ENCODE results near the gene MAGED1.
"Not testable (repeated sequence)": the region's sequence is repeated elsewhere in the genome, so short reads cannot be mapped to it uniquely, and the experiment has no call there.

MAGED1 gene

GRCh38 chrX:51899741-51900140 lies 6.3 kb downstream of the MAGED1 start:
- no peaks in the 10 kb centered on the region for H3K27me3 ChIP-seq (ENCODE audit: control insufficient read depth, insufficient read depth, low read length)
- no peak overlapping the region for H3K9ac ChIP-seq (ENCODE audit: low read length)
- H3K27ac ChIP-seq (ENCODE audit: low read length), result no peak overlapping the region
- H3K4me3 ChIP-seq (ENCODE audit: low read length), result no peak overlapping the region
- H3K36me3 ChIP-seq (ENCODE audit: control insufficient read depth, low read depth, low read length), result peaks cover 51% of the 10 kb centered on the region
- no peaks in the 10 kb centered on the region for H3K4me1 ChIP-seq (ENCODE audit: control insufficient read depth, low read depth, low read length)
- peaks cover 9% of the 10 kb centered on the region for H3K9me3 ChIP-seq (ENCODE audit: control insufficient read depth, low read depth, low read length)

GRCh38 chrX:51902510-51903050 lies 9.2 kb downstream of the MAGED1 start:
- H3K4me1 ChIP-seq (ENCODE audit: control insufficient read depth, low read depth, low read length), result no peaks in the 10 kb centered on the region
- H3K4me3 ChIP-seq (ENCODE audit: low read length), result no peak overlapping the region
- no peaks in the 10 kb centered on the region for H3K27me3 ChIP-seq (ENCODE audit: control insufficient read depth, insufficient read depth, low read length)
- peaks cover 40% of the 10 kb centered on the region for H3K36me3 ChIP-seq (ENCODE audit: control insufficient read depth, low read depth, low read length)
- peaks cover 19% of the 10 kb centered on the region for H3K9me3 ChIP-seq (ENCODE audit: control insufficient read depth, low read depth, low read length)
- H3K9ac ChIP-seq (ENCODE audit: low read length), result no peak overlapping the region
- no peak overlapping the region for H3K27ac ChIP-seq (ENCODE audit: low read length)

GRCh38 chrX:51905152-51905551 lies 11.7 kb downstream of the MAGED1 start:
- not testable (repeated sequence) for H3K27ac ChIP-seq (ENCODE audit: low read length); H3K9ac ChIP-seq (ENCODE audit: low read length); H3K4me1 ChIP-seq (ENCODE audit: control insufficient read depth, low read depth, low read length); H3K27me3 ChIP-seq (ENCODE audit: control insufficient read depth, insufficient read depth, low read length); H3K4me3 ChIP-seq (ENCODE audit: low read length)
- Histone ChIP-seq H3K36me3 (ENCODE audit: control insufficient read depth, low read depth, low read length) (peaks cover 20% of the 10 kb centered on the region), H3K9me3 (ENCODE audit: control insufficient read depth, low read depth, low read length) (peaks cover 16% of the 10 kb centered on the region)

GRCh38 chrX:51905711-51906110 lies 12.3 kb downstream of the MAGED1 start:
- no peaks in the 10 kb centered on the region for H3K27me3 ChIP-seq (ENCODE audit: control insufficient read depth, insufficient read depth, low read length)
- H3K27ac ChIP-seq (ENCODE audit: low read length), result no peak overlapping the region
- peaks cover 15% of the 10 kb centered on the region for H3K9me3 ChIP-seq (ENCODE audit: control insufficient read depth, low read depth, low read length)
- peaks cover 18% of the 10 kb centered on the region for H3K36me3 ChIP-seq (ENCODE audit: control insufficient read depth, low read depth, low read length)
- no peak overlapping the region for H3K4me3 ChIP-seq (ENCODE audit: low read length)
- H3K4me1 ChIP-seq (ENCODE audit: control insufficient read depth, low read depth, low read length), result no peaks in the 10 kb centered on the region
- no peak overlapping the region for H3K9ac ChIP-seq (ENCODE audit: low read length)

GRCh38 chrX:51917604-51918003 lies 24.2 kb downstream of the MAGED1 start:
- H3K9me3 ChIP-seq (ENCODE audit: control insufficient read depth, low read depth, low read length), result peaks cover 28% of the 10 kb centered on the region
- H3K4me3 ChIP-seq (ENCODE audit: low read length), result no peak overlapping the region
- no peak overlapping the region for H3K9ac ChIP-seq (ENCODE audit: low read length)
- H3K27me3 ChIP-seq (ENCODE audit: control insufficient read depth, insufficient read depth, low read length), result no peaks in the 10 kb centered on the region
- no peaks in the 10 kb centered on the region for H3K4me1 ChIP-seq (ENCODE audit: control insufficient read depth, low read depth, low read length)
- H3K27ac ChIP-seq (ENCODE audit: low read length), result no peak overlapping the region
- no peaks in the 10 kb centered on the region for H3K36me3 ChIP-seq (ENCODE audit: control insufficient read depth, low read depth, low read length)

- H3K27ac ChIP-seq (ENCODE audit: low read length), result no peak overlapping the region
- no peak overlapping the region for H3K4me3 ChIP-seq (ENCODE audit: low read length)
- H3K9ac ChIP-seq (ENCODE audit: low read length), result no peak overlapping the region
- H3K27me3 ChIP-seq (ENCODE audit: control insufficient read depth, insufficient read depth, low read length), result no peaks in the 10 kb centered on the region
- H3K9me3 ChIP-seq (ENCODE audit: control insufficient read depth, low read depth, low read length), result peaks cover 14% of the 10 kb centered on the region
- H3K4me1 ChIP-seq (ENCODE audit: control insufficient read depth, low read depth, low read length), result no peaks in the 10 kb centered on the region
- H3K36me3 ChIP-seq (ENCODE audit: control insufficient read depth, low read depth, low read length), result no peaks in the 10 kb centered on the region
Observed at GRCh38 chrX:51922561-51922960, 29.1 kb downstream of the MAGED1 start.

GRCh38 chrX:51931566-51932150 lies 38.2 kb downstream of the MAGED1 start:
- Histone ChIP-seq H3K27me3 (ENCODE audit: control insufficient read depth, insufficient read depth, low read length) (no peaks in the 10 kb centered on the region), H3K9ac (ENCODE audit: low read length) (no peak overlapping the region), H3K27ac (ENCODE audit: low read length) (no peak overlapping the region), H3K9me3 (ENCODE audit: control insufficient read depth, low read depth, low read length) (peaks cover 3% of the 10 kb centered on the region), H3K36me3 (ENCODE audit: control insufficient read depth, low read depth, low read length) (no peaks in the 10 kb centered on the region), H3K4me3 (ENCODE audit: low read length) (no peak overlapping the region), H3K4me1 (ENCODE audit: control insufficient read depth, low read depth, low read length) (no peaks in the 10 kb centered on the region)
